WTC11 (cell line): Measurements from ENCODE around the gene TMED1.

Experiments
- CBFB ChIP-seq: sonication (generic); formaldehyde crosslinking; IDR thresholded peaks from 2 replicates; pipeline ENCODE4 v1.8.1; 2022; ENCODE audit warnings: mild to moderate bottlenecking, low read depth, missing genetic modification reagents
- FOXP1 ChIP-seq: sonication (generic); formaldehyde crosslinking; IDR thresholded peaks from 2 replicates; pipeline ENCODE4 v1.8.0; 2022; ENCODE audit warnings: missing genetic modification reagents, mild to moderate bottlenecking, moderate library complexity, borderline replicate concordance
- GABPB1 ChIP-seq: sonication (generic); formaldehyde crosslinking; IDR thresholded peaks from 2 replicates; pipeline ENCODE4 v1.8.1; 2023; ENCODE audit warnings: mild to moderate bottlenecking, missing genetic modification reagents
- JUN ChIP-seq: sonication (generic); formaldehyde crosslinking; IDR thresholded peaks from 2 replicates; pipeline ENCODE4 v1.8.0; 2023; ENCODE audit warnings: mild to moderate bottlenecking, missing genetic modification reagents
- MXD4 ChIP-seq: fragments of 250-450 bp; sonication (Bioruptor Pico); IDR thresholded peaks from 2 replicates; pipeline ENCODE4 v1.8.0; 2021; ENCODE audit warnings: mild to moderate bottlenecking, moderate library complexity, borderline replicate concordance
- MYBL2 ChIP-seq: sonication (generic); formaldehyde crosslinking; IDR thresholded peaks from 2 replicates; pipeline ENCODE4 v1.8.1; 2023; ENCODE audit warnings: mild to moderate bottlenecking, moderate library complexity, missing genetic modification reagents
- NR1H2 ChIP-seq: sonication (generic); formaldehyde crosslinking; IDR thresholded peaks from 2 replicates; pipeline ENCODE4 v1.9.0; 2021; ENCODE audit warnings: mild to moderate bottlenecking, moderate library complexity, missing genetic modification reagents
- SP1 ChIP-seq: sonication (generic); formaldehyde crosslinking; conservative IDR thresholded peaks from 2 replicates; pipeline ENCODE4 v1.8.1; 2022; ENCODE audit warnings: missing genetic modification reagents
- TF ChIP-seq, protein P1 (sequence below): fragments of 200-600 bp; IDR thresholded peaks from 2 replicates; pipeline ENCODE4 v1.8.0; 2022; ENCODE audit warnings: antibody characterized with exemption
- TF ChIP-seq, protein P2 (sequence below): sonication (generic); formaldehyde crosslinking; IDR thresholded peaks from 2 replicates; pipeline ENCODE4 v1.8.1; 2023; ENCODE audit warnings: mild to moderate bottlenecking, missing genetic modification reagents, moderate library complexity
- TF ChIP-seq, protein P3 (sequence below): sonication (generic); formaldehyde crosslinking; IDR thresholded peaks from 2 replicates; pipeline ENCODE4 v1.8.1; 2022; ENCODE audit warnings: low read depth, missing genetic modification reagents, borderline replicate concordance
- TF ChIP-seq, protein P4 (sequence below): sonication (generic); formaldehyde crosslinking; IDR thresholded peaks from 2 replicates; pipeline ENCODE4 v1.8.1; 2023; ENCODE audit warnings: mild to moderate bottlenecking, missing genetic modification reagents
- TF ChIP-seq, protein P5 (sequence below): sonication (generic); formaldehyde crosslinking; IDR thresholded peaks from 2 replicates; pipeline ENCODE4 v1.8.0; 2023; ENCODE audit warnings: missing genetic modification reagents, mild to moderate bottlenecking, borderline replicate concordance
- TF ChIP-seq, protein P6 (sequence below): sonication (generic); formaldehyde crosslinking; conservative IDR thresholded peaks from 2 replicates; pipeline ENCODE4 v1.8.1; 2022; ENCODE audit warnings: mild to moderate bottlenecking, missing genetic modification reagents

DNA sequence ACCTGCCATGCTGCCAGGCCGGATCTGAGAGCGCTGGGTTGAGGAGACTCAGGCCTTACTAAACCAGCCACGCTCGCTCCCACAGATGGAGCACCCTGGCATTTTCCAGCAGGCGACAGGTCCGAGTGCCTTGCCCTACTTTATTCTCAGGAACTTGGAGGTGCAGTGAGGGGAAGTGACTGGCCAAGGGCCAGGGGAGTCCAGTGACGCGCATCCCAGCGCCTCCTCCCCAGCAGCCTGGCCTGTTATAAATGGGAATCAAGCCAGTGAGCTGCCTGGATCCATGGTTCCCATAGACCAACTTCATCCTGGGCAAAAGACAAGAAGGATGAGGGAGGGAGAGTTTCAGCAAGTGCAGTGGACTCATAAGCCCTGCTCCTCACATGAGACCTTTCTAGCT lies 35.5 kb downstream of the TMED1 start:
- TF ChIP-seq, protein P1, sequence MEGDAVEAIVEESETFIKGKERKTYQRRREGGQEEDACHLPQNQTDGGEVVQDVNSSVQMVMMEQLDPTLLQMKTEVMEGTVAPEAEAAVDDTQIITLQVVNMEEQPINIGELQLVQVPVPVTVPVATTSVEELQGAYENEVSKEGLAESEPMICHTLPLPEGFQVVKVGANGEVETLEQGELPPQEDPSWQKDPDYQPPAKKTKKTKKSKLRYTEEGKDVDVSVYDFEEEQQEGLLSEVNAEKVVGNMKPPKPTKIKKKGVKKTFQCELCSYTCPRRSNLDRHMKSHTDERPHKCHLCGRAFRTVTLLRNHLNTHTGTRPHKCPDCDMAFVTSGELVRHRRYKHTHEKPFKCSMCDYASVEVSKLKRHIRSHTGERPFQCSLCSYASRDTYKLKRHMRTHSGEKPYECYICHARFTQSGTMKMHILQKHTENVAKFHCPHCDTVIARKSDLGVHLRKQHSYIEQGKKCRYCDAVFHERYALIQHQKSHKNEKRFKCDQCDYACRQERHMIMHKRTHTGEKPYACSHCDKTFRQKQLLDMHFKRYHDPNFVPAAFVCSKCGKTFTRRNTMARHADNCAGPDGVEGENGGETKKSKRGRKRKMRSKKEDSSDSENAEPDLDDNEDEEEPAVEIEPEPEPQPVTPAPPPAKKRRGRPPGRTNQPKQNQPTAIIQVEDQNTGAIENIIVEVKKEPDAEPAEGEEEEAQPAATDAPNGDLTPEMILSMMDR, result no peak
- TF ChIP-seq SP1 (CRISPR knock-in tag) (no peak), CBFB (no peak), GABPB1 (no peak), MYBL2 (CRISPR knock-in tag) (no peak), NR1H2 (CRISPR knock-in tag) (no peak), MXD4 (CRISPR knock-in tag) (no peak), JUN (CRISPR knock-in tag) (no peak), FOXP1 (no peak)
- TF ChIP-seq, protein P2, sequence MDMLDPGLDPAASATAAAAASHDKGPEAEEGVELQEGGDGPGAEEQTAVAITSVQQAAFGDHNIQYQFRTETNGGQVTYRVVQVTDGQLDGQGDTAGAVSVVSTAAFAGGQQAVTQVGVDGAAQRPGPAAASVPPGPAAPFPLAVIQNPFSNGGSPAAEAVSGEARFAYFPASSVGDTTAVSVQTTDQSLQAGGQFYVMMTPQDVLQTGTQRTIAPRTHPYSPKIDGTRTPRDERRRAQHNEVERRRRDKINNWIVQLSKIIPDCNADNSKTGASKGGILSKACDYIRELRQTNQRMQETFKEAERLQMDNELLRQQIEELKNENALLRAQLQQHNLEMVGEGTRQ (CRISPR knock-in tag), result no peak
- TF ChIP-seq, protein P3, sequence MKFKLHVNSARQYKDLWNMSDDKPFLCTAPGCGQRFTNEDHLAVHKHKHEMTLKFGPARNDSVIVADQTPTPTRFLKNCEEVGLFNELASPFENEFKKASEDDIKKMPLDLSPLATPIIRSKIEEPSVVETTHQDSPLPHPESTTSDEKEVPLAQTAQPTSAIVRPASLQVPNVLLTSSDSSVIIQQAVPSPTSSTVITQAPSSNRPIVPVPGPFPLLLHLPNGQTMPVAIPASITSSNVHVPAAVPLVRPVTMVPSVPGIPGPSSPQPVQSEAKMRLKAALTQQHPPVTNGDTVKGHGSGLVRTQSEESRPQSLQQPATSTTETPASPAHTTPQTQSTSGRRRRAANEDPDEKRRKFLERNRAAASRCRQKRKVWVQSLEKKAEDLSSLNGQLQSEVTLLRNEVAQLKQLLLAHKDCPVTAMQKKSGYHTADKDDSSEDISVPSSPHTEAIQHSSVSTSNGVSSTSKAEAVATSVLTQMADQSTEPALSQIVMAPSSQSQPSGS (CRISPR knock-in tag), result no peak
- TF ChIP-seq, protein P4, sequence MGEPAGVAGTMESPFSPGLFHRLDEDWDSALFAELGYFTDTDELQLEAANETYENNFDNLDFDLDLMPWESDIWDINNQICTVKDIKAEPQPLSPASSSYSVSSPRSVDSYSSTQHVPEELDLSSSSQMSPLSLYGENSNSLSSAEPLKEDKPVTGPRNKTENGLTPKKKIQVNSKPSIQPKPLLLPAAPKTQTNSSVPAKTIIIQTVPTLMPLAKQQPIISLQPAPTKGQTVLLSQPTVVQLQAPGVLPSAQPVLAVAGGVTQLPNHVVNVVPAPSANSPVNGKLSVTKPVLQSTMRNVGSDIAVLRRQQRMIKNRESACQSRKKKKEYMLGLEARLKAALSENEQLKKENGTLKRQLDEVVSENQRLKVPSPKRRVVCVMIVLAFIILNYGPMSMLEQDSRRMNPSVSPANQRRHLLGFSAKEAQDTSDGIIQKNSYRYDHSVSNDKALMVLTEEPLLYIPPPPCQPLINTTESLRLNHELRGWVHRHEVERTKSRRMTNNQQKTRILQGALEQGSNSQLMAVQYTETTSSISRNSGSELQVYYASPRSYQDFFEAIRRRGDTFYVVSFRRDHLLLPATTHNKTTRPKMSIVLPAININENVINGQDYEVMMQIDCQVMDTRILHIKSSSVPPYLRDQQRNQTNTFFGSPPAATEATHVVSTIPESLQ (CRISPR knock-in tag), result no peak
- TF ChIP-seq, protein P5, sequence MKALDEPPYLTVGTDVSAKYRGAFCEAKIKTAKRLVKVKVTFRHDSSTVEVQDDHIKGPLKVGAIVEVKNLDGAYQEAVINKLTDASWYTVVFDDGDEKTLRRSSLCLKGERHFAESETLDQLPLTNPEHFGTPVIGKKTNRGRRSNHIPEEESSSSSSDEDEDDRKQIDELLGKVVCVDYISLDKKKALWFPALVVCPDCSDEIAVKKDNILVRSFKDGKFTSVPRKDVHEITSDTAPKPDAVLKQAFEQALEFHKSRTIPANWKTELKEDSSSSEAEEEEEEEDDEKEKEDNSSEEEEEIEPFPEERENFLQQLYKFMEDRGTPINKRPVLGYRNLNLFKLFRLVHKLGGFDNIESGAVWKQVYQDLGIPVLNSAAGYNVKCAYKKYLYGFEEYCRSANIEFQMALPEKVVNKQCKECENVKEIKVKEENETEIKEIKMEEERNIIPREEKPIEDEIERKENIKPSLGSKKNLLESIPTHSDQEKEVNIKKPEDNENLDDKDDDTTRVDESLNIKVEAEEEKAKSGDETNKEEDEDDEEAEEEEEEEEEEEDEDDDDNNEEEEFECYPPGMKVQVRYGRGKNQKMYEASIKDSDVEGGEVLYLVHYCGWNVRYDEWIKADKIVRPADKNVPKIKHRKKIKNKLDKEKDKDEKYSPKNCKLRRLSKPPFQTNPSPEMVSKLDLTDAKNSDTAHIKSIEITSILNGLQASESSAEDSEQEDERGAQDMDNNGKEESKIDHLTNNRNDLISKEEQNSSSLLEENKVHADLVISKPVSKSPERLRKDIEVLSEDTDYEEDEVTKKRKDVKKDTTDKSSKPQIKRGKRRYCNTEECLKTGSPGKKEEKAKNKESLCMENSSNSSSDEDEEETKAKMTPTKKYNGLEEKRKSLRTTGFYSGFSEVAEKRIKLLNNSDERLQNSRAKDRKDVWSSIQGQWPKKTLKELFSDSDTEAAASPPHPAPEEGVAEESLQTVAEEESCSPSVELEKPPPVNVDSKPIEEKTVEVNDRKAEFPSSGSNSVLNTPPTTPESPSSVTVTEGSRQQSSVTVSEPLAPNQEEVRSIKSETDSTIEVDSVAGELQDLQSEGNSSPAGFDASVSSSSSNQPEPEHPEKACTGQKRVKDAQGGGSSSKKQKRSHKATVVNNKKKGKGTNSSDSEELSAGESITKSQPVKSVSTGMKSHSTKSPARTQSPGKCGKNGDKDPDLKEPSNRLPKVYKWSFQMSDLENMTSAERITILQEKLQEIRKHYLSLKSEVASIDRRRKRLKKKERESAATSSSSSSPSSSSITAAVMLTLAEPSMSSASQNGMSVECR, result no peak
- TF ChIP-seq, protein P6, sequence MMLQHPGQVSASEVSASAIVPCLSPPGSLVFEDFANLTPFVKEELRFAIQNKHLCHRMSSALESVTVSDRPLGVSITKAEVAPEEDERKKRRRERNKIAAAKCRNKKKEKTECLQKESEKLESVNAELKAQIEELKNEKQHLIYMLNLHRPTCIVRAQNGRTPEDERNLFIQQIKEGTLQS (CRISPR knock-in tag), result no peak
